B cell (primary cell): ENCODE data around the gene RAB11FIP2. TPM values are rescaled to one million over a fixed set of nuclear protein-coding genes. Genes with fewer than 3 reads are reported as not detected.

Experiments
- ATAC-seq: fragments of 200-7000 bp; cut with Tn5 transposase; one replicate; pipeline ENCODE4 v1.10.0; 2021; ENCODE audit warnings: low read depth, mild to moderate bottlenecking, moderate number of reproducible peaks, moderate library complexity
- CTCF ChIA-PET: fragments of 350-600 bp; sonication (Branson Sonifier 250); formaldehyde crosslinking; loops from one replicate; lab custom pipeline; 2021; ENCODE audit warnings: antibody characterized with exemption, inconsistent platforms; lab: Charles Lee
- POLR2A ChIA-PET: fragments of 350-600 bp; sonication (Branson Sonifier 250); formaldehyde crosslinking; loops from one replicate; lab custom pipeline; 2021; ENCODE audit warnings: antibody characterized with exemption; lab: Charles Lee
- DNase-seq: peaks from one replicate; pipeline ENCODE4 v3.0.0; 2013
- H2AFZ ChIP-seq: 2 replicates; pipeline ENCODE4 v1.6.1; 2012; ENCODE audit warnings: mild to moderate bottlenecking, low read depth, low read length; ENCODE audit not compliant: insufficient read depth, poor library complexity, severe bottlenecking
- H3K27ac ChIP-seq, 2 donors: 1 replicate in 1 of 2; 2 replicates in 1 of 2; pipeline ENCODE4 v1.5.1; 2012 to 2013; ENCODE audit warnings: low read length in 2 of 2, mild to moderate bottlenecking in 2 of 2, moderate library complexity in 1 of 2
- H3K27me3 ChIP-seq, 4 experiments: fragments of 200-600 bp in 1 of 4; sonication (generic) in 1 of 4; replicated peaks in 1 of 4; 1 replicate in 2 of 4; 2 replicates in 2 of 4; pipeline versions ENCODE4 v1.6.1 to v1.7.0; 2013 to 2016; ENCODE audit warnings: low read length in 3 of 4, mild to moderate bottlenecking in 2 of 4, mixed read lengths in 1 of 4, moderate library complexity in 1 of 4; ENCODE audit not compliant: insufficient read depth in 4 of 4, control insufficient read depth in 3 of 4; ENCODE audit errors: control extremely low read depth in 1 of 4
- H3K36me3 ChIP-seq, 2 experiments: replicated peaks in 1 of 2; 1 replicate in 1 of 2; 2 replicates in 1 of 2; pipeline versions ENCODE4 v1.6.1 to v1.7.1; 2013; ENCODE audit warnings: low read length in 1 of 2; ENCODE audit not compliant: insufficient read depth in 2 of 2, control insufficient read depth in 1 of 2; ENCODE audit errors: control extremely low read depth in 1 of 2, extremely low read depth in 1 of 2
- H3K4me1 ChIP-seq, 2 donors: fragments of 200-600 bp in 1 of 2; sonication (generic) in 1 of 2; 1 replicate in 1 of 2; 2 replicates in 1 of 2; pipeline versions ENCODE4 v1.5.1 to v1.6.1; 2013 to 2017; ENCODE audit warnings: low read length in 2 of 2; ENCODE audit not compliant: control insufficient read depth in 2 of 2, insufficient read depth in 2 of 2
- H3K4me2 ChIP-seq: replicated peaks from 2 replicates; pipeline ENCODE3; 2012; ENCODE audit warnings: mild to moderate bottlenecking, low read depth, low read length; ENCODE audit not compliant: poor library complexity, severe bottlenecking
- H3K4me3 ChIP-seq, 5 experiments: fragments of 200-600 bp in 1 of 5; sonication (generic) in 1 of 5; 1 replicate in 3 of 5; 2 replicates in 2 of 5; pipeline versions ENCODE4 v1.5.1 to v1.7.0; 2011 to 2016; ENCODE audit warnings: low read length in 4 of 5, mild to moderate bottlenecking in 4 of 5, low read depth in 2 of 5, control low read depth in 1 of 5, moderate library complexity in 1 of 5; ENCODE audit not compliant: insufficient read depth in 1 of 5; ENCODE audit errors: control extremely low read depth in 1 of 5, extremely low read depth in 1 of 5
- H3K79me2 ChIP-seq: fragments of 200-600 bp; sonication (generic); one replicate; pipeline ENCODE4 v1.6.0; 2016; ENCODE audit warnings: low read length; ENCODE audit not compliant: control insufficient read depth, insufficient read depth
- H3K9ac ChIP-seq: fragments of 200-600 bp; sonication (generic); 2 replicates; pipeline ENCODE4 v1.6.1; 2017; ENCODE audit warnings: mild to moderate bottlenecking, low read length, moderate library complexity
- H3K9me3 ChIP-seq, 3 donors: one replicate each; pipeline versions ENCODE4 v1.6.1 to v1.7.1; 2013; ENCODE audit warnings: low read length in 2 of 3; ENCODE audit not compliant: control insufficient read depth in 2 of 3, insufficient read depth in 1 of 3; ENCODE audit errors: control extremely low read depth in 1 of 3
- H4K20me1 ChIP-seq: 2 replicates; pipeline ENCODE4 v1.6.0; 2012; ENCODE audit warnings: mild to moderate bottlenecking, low read length; ENCODE audit not compliant: insufficient read depth, control insufficient read depth, poor library complexity, severe bottlenecking
- H3K27ac Mint-ChIP-seq: one replicate; pipeline ENCODE4 v1.8.0; 2021; ENCODE audit warnings: mixed read lengths
- H3K27me3 Mint-ChIP-seq: one replicate; pipeline ENCODE4 v1.8.0; 2021; ENCODE audit warnings: mixed read lengths
- H3K4me1 Mint-ChIP-seq: one replicate; pipeline ENCODE4 v1.8.0; 2021; ENCODE audit warnings: mixed read lengths
- H3K4me3 Mint-ChIP-seq: one replicate; pipeline ENCODE4 v1.8.0; 2021; ENCODE audit warnings: mixed read lengths
- H3K9me3 Mint-ChIP-seq: one replicate; pipeline ENCODE4 v1.8.0; 2022; ENCODE audit warnings: mixed read lengths; ENCODE audit not compliant: insufficient read depth
- CTCF ChIP-seq: fragments of 200-600 bp; IDR thresholded peaks from one replicate; pipeline ENCODE4 v1.8.0; 2022; ENCODE audit warnings: antibody characterized with exemption, mild to moderate bottlenecking
- EZH2 ChIP-seq: IDR thresholded peaks from 2 replicates; pipeline ENCODE4 v1.6.1; 2012; ENCODE audit warnings: borderline replicate concordance, low read depth, mild to moderate bottlenecking, moderate library complexity, low read length; ENCODE audit not compliant: insufficient read depth, poor library complexity, severe bottlenecking
- WGBS: methylation state at CpG from one replicate; pipeline ENCODE4 v1.1.5; 2013; ENCODE audit warnings: missing lambda C conversion rate; ENCODE audit not compliant: insufficient coverage; 5-methylcytosine and 5-hydroxymethylcytosine counted together
- intact Hi-C: fragments of 100-400 bp; cut with micrococcal nuclease; formaldehyde crosslinking; loops from one replicate; pipeline ENCODE4 v1.10.0; 2022
- polyA minus RNA-seq: library from RNA; depleted of rRNA, polyadenylated mRNA; stranded (reverse); fragments of >200 nt; gene quantifications from 2 replicates; pipeline ENCODE4 v1.2.3, GENCODE V29; 2012
- polyA plus RNA-seq: library from polyadenylated mRNA; depleted of rRNA; stranded (reverse); fragments of >200 nt; gene quantifications from 2 replicates; pipeline ENCODE4 v1.2.3, GENCODE V29; 2012
- total RNA-seq, 2 donors: library from RNA; stranded (reverse); fragments of 120-200 nt in 1 of 2; gene quantifications; 1 replicate in 1 of 2; 2 replicates in 1 of 2; pipeline versions ENCODE4 v1.2.3 to v1.2.4, GENCODE V29; 2013 to 2022

RAB11FIP2 gene, protein sequence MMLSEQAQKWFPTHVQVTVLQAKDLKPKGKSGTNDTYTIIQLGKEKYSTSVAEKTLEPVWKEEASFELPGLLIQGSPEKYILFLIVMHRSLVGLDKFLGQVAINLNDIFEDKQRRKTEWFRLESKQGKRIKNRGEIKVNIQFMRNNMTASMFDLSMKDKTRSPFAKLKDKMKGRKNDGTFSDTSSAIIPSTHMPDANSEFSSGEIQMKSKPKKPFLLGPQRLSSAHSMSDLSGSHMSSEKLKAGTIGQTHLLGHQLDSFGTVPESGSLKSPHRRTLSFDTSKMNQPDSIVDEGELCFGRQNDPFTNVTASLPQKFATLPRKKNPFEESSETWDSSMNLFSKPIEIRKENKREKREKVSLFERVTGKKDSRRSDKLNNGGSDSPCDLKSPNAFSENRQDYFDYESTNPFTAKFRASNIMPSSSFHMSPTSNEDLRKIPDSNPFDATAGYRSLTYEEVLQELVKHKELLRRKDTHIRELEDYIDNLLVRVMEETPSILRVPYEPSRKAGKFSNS
- total RNA-seq: 30.6 and 33.6 TPM in 2 replicates
- 40.4 TPM for total RNA-seq (2013)
- polyA plus RNA-seq: 5.6 and 7.5 TPM in 2 replicates
- polyA minus RNA-seq: 9.7 and 16.4 TPM in 2 replicates

DNA sequence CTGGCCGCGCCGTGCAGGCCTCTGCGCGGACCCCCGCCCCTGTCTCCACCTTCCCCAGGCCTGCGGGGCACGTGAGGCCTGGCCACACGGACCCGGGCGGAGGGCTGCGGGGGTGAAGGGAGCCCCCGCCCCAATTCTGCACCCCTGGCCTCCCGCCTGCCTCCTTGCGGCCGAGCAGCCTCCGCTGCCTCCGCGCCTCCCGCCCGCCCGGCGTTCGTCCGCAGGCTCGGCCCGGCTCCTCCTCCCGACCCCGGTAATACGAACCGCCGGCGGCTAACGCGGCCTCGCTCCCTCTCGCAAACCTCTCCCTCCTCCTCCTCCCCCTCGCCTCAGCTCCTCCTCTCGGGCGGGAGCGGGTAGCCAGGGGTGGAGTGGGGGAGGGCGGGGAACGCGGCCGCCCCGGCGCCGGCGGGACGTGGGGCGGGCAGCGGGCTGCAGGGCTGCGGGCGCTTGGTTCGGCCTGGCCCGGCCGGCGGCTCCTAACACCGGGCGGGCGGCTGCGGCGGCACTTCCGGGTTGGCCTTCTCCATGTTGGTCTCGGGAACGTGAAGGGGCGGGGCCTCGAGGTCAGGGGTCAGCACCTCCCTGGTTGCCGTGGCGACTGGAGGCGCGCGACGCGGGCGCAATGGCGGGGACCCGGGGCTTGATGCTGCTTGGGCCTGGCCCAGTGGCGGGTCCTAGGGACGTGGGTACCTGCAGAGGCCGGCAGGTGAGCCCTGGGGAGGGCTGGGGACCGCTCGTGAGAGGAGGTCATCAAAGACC, at the start of gene RAB11FIP2:
RAB11FIP2 (minus strand) TSS at position 547 of the 762 bp plus-strand sequence. CDS start 778 bp downstream, outside the sequence.
- CTCF ChIA-PET: no interaction called here
- H3K79me2 ChIP-seq: peaks cover 37% of the 10 kb centered on the region

More for the DNA sequence above, at the start of gene RAB11FIP2:
- under 1% methylated on average over 80 of the region's 83 CpGs for WGBS
- peak; percentile 92 for ATAC-seq
- H2AFZ ChIP-seq: peak within 1 kb of the TSS; percentile 95
- H3K4me2 ChIP-seq: peak within 1 kb of the TSS; percentile 86
- H3K4me1 ChIP-seq: peaks cover 15 to 17% of the 10 kb centered on the region in 2 donors
- Mint-ChIP-seq H3K27ac (peak within 1 kb of the TSS; percentile 91), H3K27me3 (no peaks in the 10 kb centered on the region), H3K9me3 (no peaks in the 10 kb centered on the region), H3K4me3 (peak within 1 kb of the TSS; percentile 94), H3K4me1 (peaks cover 33% of the 10 kb centered on the region)
- no peaks in the 10 kb centered on the region for H3K36me3 ChIP-seq
- no peaks in the 10 kb centered on the region for H4K20me1 ChIP-seq
- no peaks in the 10 kb centered on the region for H3K9me3 ChIP-seq
- intact Hi-C loops: loop anchor here (1.0 kb wide), 1 partner anchor 296 kb away; the partner anchor contains the start of gene FAM204A
- DNase-seq: peak; percentile 96
- peak within 1 kb of the TSS; percentile 64 to 92 (median 80) for H3K4me3 ChIP-seq
- peak within 1 kb of the TSS in 1 of 2 donors; percentile 88 for H3K27ac ChIP-seq
- POLR2A ChIA-PET: no interaction called here
- peak within 1 kb of the TSS; percentile 86 for H3K9ac ChIP-seq
- TF ChIP-seq CTCF: no peak
- TF ChIP-seq EZH2: no peak
- no peaks in the 10 kb centered on the region for H3K27me3 ChIP-seq
